ENCODE results near the gene CDK5R2. TPM values are rescaled to one million over a fixed set of nuclear protein-coding genes. Genes with fewer than 3 reads are reported as not detected.
A peak's percentile ranks its signal among the peaks of the same experiment; 100 is the strongest.

Gene CDK5R2
- polyA plus RNA-seq, 2 donors = not detected

- no peaks in the 10 kb centered on the region for H3K36me3 ChIP-seq (ENCODE audit: control insufficient read depth in 2 of 2, insufficient read depth in 2 of 2, low read length in 1 of 2)
- peak within 1 kb of the TSS in 1 of 2 donors; percentile 20 for H3K4me3 ChIP-seq (ENCODE audit: low read depth in 1 of 2, low read length in 2 of 2)
- peaks cover 7 to 18% of the 10 kb centered on the region in 2 donors for H3K4me1 ChIP-seq (ENCODE audit: control insufficient read depth in 2 of 2, insufficient read depth in 2 of 2, low read length in 1 of 2)
- WGBS, 2 donors = 2 to 3% methylated on average over 48 to 88 of the region's 88 CpGs
- H3K9me3 ChIP-seq (ENCODE audit: control insufficient read depth in 2 of 2, insufficient read depth in 1 of 2, low read depth in 1 of 2, low read length in 1 of 2) = peaks cover 0 to 1% of the 10 kb centered on the region in 2 donors
- peaks cover 8 to 28% of the 10 kb centered on the region in 2 donors for H3K27me3 ChIP-seq (ENCODE audit: control insufficient read depth in 1 of 2, insufficient read depth in 2 of 2, low read length in 2 of 2)
- no peak within 1 kb of the TSS for H3K27ac ChIP-seq (ENCODE audit: low read depth in 2 of 2, low read length in 1 of 2)
These were observed 34.2 kb downstream of the CDK5R2 start, which contains the start of gene CRYBA2 for GRCh38 chr2:218993345-218994315. Gene CRYBA2 (minus strand): TSS chr2:218993422. CDS start chr2:218993176, 246 bp downstream.

GRCh38 chr2:218995561-218995960, 36.1 kb downstream of the CDK5R2 start:
- no peak overlapping the region for H3K4me3 ChIP-seq (ENCODE audit: low read depth in 1 of 2, low read length in 2 of 2)
- peaks cover 3 to 31% of the 10 kb centered on the region in 2 donors for H3K27me3 ChIP-seq (ENCODE audit: control insufficient read depth in 1 of 2, insufficient read depth in 2 of 2, low read length in 2 of 2)
- no peaks in the 10 kb centered on the region for H3K36me3 ChIP-seq (ENCODE audit: control insufficient read depth in 2 of 2, insufficient read depth in 2 of 2, low read length in 1 of 2)
- WGBS, 2 donors = 20 to 22% methylated on average over 8 of the region's 8 CpGs
- no peak overlapping the region for H3K27ac ChIP-seq (ENCODE audit: low read depth in 2 of 2, low read length in 1 of 2)
- H3K9me3 ChIP-seq (ENCODE audit: control insufficient read depth in 2 of 2, insufficient read depth in 1 of 2, low read depth in 1 of 2, low read length in 1 of 2) = no peaks in the 10 kb centered on the region
- peaks cover 7 to 18% of the 10 kb centered on the region in 2 donors for H3K4me1 ChIP-seq (ENCODE audit: control insufficient read depth in 2 of 2, insufficient read depth in 2 of 2, low read length in 1 of 2)

GRCh38 chr2:218995972-218996711, 36.7 kb downstream of the CDK5R2 start:
- Histone ChIP-seq H3K27me3 (ENCODE audit: control insufficient read depth in 1 of 2, insufficient read depth in 2 of 2, low read length in 2 of 2) (peaks cover 0 to 31% of the 10 kb centered on the region in 2 donors), H3K4me3 (ENCODE audit: low read depth in 1 of 2, low read length in 2 of 2) (peak overlapping the region; percentile 17), H3K27ac (ENCODE audit: low read depth in 2 of 2, low read length in 1 of 2) (peak overlapping the region in 1 of 2 donors; percentile 53), H3K9me3 (ENCODE audit: control insufficient read depth in 2 of 2, insufficient read depth in 1 of 2, low read depth in 1 of 2, low read length in 1 of 2) (no peaks in the 10 kb centered on the region), H3K36me3 (ENCODE audit: control insufficient read depth in 2 of 2, insufficient read depth in 2 of 2, low read length in 1 of 2) (no peaks in the 10 kb centered on the region), H3K4me1 (ENCODE audit: control insufficient read depth in 2 of 2, insufficient read depth in 2 of 2, low read length in 1 of 2) (peaks cover 7 to 18% of the 10 kb centered on the region in 2 donors)
- WGBS, 2 donors = 4 to 5% methylated on average over 43 of the region's 43 CpGs

- Histone ChIP-seq H3K36me3 (ENCODE audit: control insufficient read depth in 2 of 2, insufficient read depth in 2 of 2, low read length in 1 of 2) (no peaks in the 10 kb centered on the region), H3K4me1 (ENCODE audit: control insufficient read depth in 2 of 2, insufficient read depth in 2 of 2, low read length in 1 of 2) (peaks cover 7 to 18% of the 10 kb centered on the region in 2 donors), H3K27ac (ENCODE audit: low read depth in 2 of 2, low read length in 1 of 2) (peak overlapping the region in 1 of 2 donors; percentile 36), H3K9me3 (ENCODE audit: control insufficient read depth in 2 of 2, insufficient read depth in 1 of 2, low read depth in 1 of 2, low read length in 1 of 2) (no peaks in the 10 kb centered on the region), H3K27me3 (ENCODE audit: control insufficient read depth in 1 of 2, insufficient read depth in 2 of 2, low read length in 2 of 2) (peaks cover 0 to 26% of the 10 kb centered on the region in 2 donors), H3K4me3 (ENCODE audit: low read depth in 1 of 2, low read length in 2 of 2) (no peak overlapping the region)
- 38 to 43% methylated on average over 3 to 4 of the region's 4 CpGs for WGBS, 2 donors
These were observed 37.5 kb downstream of the CDK5R2 start for GRCh38 chr2:218996937-218997336.

- peaks cover 8 to 24% of the 10 kb centered on the region in 2 donors for H3K4me1 ChIP-seq (ENCODE audit: control insufficient read depth in 2 of 2, insufficient read depth in 2 of 2, low read length in 1 of 2)
- H3K27me3 ChIP-seq (ENCODE audit: control insufficient read depth in 1 of 2, insufficient read depth in 2 of 2, low read length in 2 of 2) = peaks cover 0 to 18% of the 10 kb centered on the region in 2 donors
- no peaks in the 10 kb centered on the region for H3K9me3 ChIP-seq (ENCODE audit: control insufficient read depth in 2 of 2, insufficient read depth in 1 of 2, low read depth in 1 of 2, low read length in 1 of 2)
- no peak overlapping the region for H3K4me3 ChIP-seq (ENCODE audit: low read depth in 1 of 2, low read length in 2 of 2)
- WGBS, 2 donors = 32 to 39% methylated on average over 2 of the region's 2 CpGs
- no peaks in the 10 kb centered on the region for H3K36me3 ChIP-seq (ENCODE audit: control insufficient read depth in 2 of 2, insufficient read depth in 2 of 2, low read length in 1 of 2)
- H3K27ac ChIP-seq (ENCODE audit: low read depth in 2 of 2, low read length in 1 of 2) = peak overlapping the region in 1 of 2 donors; percentile 36
These were observed 38.3 kb downstream of the CDK5R2 start for GRCh38 chr2:218997731-218998130.

GRCh38 chr2:218998414-218999002, 39.0 kb downstream of the CDK5R2 start:
- Histone ChIP-seq H3K9me3 (ENCODE audit: control insufficient read depth in 2 of 2, insufficient read depth in 1 of 2, low read depth in 1 of 2, low read length in 1 of 2) (no peaks in the 10 kb centered on the region), H3K4me3 (ENCODE audit: low read depth in 1 of 2, low read length in 2 of 2) (no peak overlapping the region), H3K36me3 (ENCODE audit: control insufficient read depth in 2 of 2, insufficient read depth in 2 of 2, low read length in 1 of 2) (no peaks in the 10 kb centered on the region), H3K4me1 (ENCODE audit: control insufficient read depth in 2 of 2, insufficient read depth in 2 of 2, low read length in 1 of 2) (peaks cover 6 to 22% of the 10 kb centered on the region in 2 donors), H3K27me3 (ENCODE audit: control insufficient read depth in 1 of 2, insufficient read depth in 2 of 2, low read length in 2 of 2) (peaks cover 0 to 12% of the 10 kb centered on the region in 2 donors), H3K27ac (ENCODE audit: low read depth in 2 of 2, low read length in 1 of 2) (peak overlapping the region; percentile 29 to 72)
- WGBS, 2 donors = 48 to 59% methylated on average over 12 of the region's 12 CpGs

GRCh38 chr2:218999021-218999880, 39.8 kb downstream of the CDK5R2 start:
- Histone ChIP-seq H3K27ac (ENCODE audit: low read depth in 2 of 2, low read length in 1 of 2) (peak overlapping the region; percentile 13 to 74), H3K4me1 (ENCODE audit: control insufficient read depth in 2 of 2, insufficient read depth in 2 of 2, low read length in 1 of 2) (peaks cover 6 to 20% of the 10 kb centered on the region in 2 donors), H3K9me3 (ENCODE audit: control insufficient read depth in 2 of 2, insufficient read depth in 1 of 2, low read depth in 1 of 2, low read length in 1 of 2) (no peaks in the 10 kb centered on the region), H3K4me3 (ENCODE audit: low read depth in 1 of 2, low read length in 2 of 2) (no peak overlapping the region), H3K27me3 (ENCODE audit: control insufficient read depth in 1 of 2, insufficient read depth in 2 of 2, low read length in 2 of 2) (peaks cover 0 to 12% of the 10 kb centered on the region in 2 donors), H3K36me3 (ENCODE audit: control insufficient read depth in 2 of 2, insufficient read depth in 2 of 2, low read length in 1 of 2) (no peaks in the 10 kb centered on the region)
- WGBS, 2 donors = 46 to 55% methylated on average over 10 of the region's 10 CpGs

- peak overlapping the region in 1 of 2 donors; percentile 46 for H3K4me3 ChIP-seq (ENCODE audit: low read depth in 1 of 2, low read length in 2 of 2)
- H3K27ac ChIP-seq (ENCODE audit: low read depth in 2 of 2, low read length in 1 of 2) = peak overlapping the region in 1 of 2 donors; percentile 74
- WGBS, 2 donors = 25 to 29% methylated on average over 9 of the region's 9 CpGs
These were observed 40.6 kb downstream of the CDK5R2 start for GRCh38 chr2:218999881-219000568.

More at GRCh38 chr2:218999881-219000568, 40.6 kb downstream of the CDK5R2 start:
- Histone ChIP-seq H3K4me1 (ENCODE audit: control insufficient read depth in 2 of 2, insufficient read depth in 2 of 2, low read length in 1 of 2) (peaks cover 6 to 20% of the 10 kb centered on the region in 2 donors), H3K36me3 (ENCODE audit: control insufficient read depth in 2 of 2, insufficient read depth in 2 of 2, low read length in 1 of 2) (no peaks in the 10 kb centered on the region), H3K27me3 (ENCODE audit: control insufficient read depth in 1 of 2, insufficient read depth in 2 of 2, low read length in 2 of 2) (peaks cover 0 to 9% of the 10 kb centered on the region in 2 donors), H3K9me3 (ENCODE audit: control insufficient read depth in 2 of 2, insufficient read depth in 1 of 2, low read depth in 1 of 2, low read length in 1 of 2) (no peaks in the 10 kb centered on the region)

Data from esophagus (tissue), 2 donors.